WTC11 (cell line): ENCODE results near the gene CFAP298. TPM values are rescaled to one million over a fixed set of nuclear protein-coding genes. Genes with fewer than 3 reads are reported as not detected.

Experiments used
- ATAC-seq: fragments of 200-7000 bp; cut with Tn5 transposase; 2 replicates; pipeline ENCODE4 v1.10.0; 2021; ENCODE audit warnings: mild to moderate bottlenecking, moderate library complexity
- CTCF ChIA-PET: fragments of 300-600 bp; sonication (Branson Sonifier 250); formaldehyde crosslinking; loops from one replicate; lab custom pipeline; 2021; ENCODE audit warnings: antibody characterized with exemption; lab: Charles Lee
- POLR2A ChIA-PET: fragments of 350-600 bp; sonication (Branson Sonifier 250); formaldehyde crosslinking; loops from one replicate; lab custom pipeline; 2021; ENCODE audit warnings: antibody characterized with exemption; lab: Charles Lee
- DNase-seq: peaks from one replicate; pipeline ENCODE4 v3.0.0; 2021; ENCODE audit warnings: low spot score
- H3K27ac Mint-ChIP-seq: 2 replicates; pipeline ENCODE4 v1.8.0; 2021; ENCODE audit warnings: mixed read lengths
- H3K27me3 Mint-ChIP-seq: 2 replicates; pipeline ENCODE4 v1.8.0; 2021; ENCODE audit warnings: low read depth, mild to moderate bottlenecking, moderate library complexity, mixed read lengths
- H3K36me3 Mint-ChIP-seq: 2 replicates; pipeline ENCODE4 v1.8.0; 2021; ENCODE audit warnings: mixed read lengths
- H3K4me1 Mint-ChIP-seq: 2 replicates; pipeline ENCODE4 v1.8.0; 2022; ENCODE audit warnings: mixed read lengths
- H3K4me3 Mint-ChIP-seq: 2 replicates; pipeline ENCODE4 v1.8.0; 2021; ENCODE audit warnings: mild to moderate bottlenecking, moderate library complexity, mixed read lengths
- H3K9me3 Mint-ChIP-seq: 2 replicates; pipeline ENCODE4 v1.8.0; 2021; ENCODE audit warnings: mixed read lengths
- CREM ChIP-seq: sonication (generic); formaldehyde crosslinking; IDR thresholded peaks from 2 replicates; pipeline ENCODE4 v1.8.1; 2022; ENCODE audit warnings: mild to moderate bottlenecking, missing genetic modification reagents, moderate library complexity
- ETV6 ChIP-seq: sonication (generic); formaldehyde crosslinking; IDR thresholded peaks from 2 replicates; pipeline ENCODE4 v1.8.1; 2022; ENCODE audit warnings: mild to moderate bottlenecking, missing genetic modification reagents
- FOXK1 ChIP-seq: sonication (generic); formaldehyde crosslinking; IDR thresholded peaks from 2 replicates; pipeline ENCODE4 v1.8.0; 2022; ENCODE audit warnings: mild to moderate bottlenecking, moderate library complexity, missing genetic modification reagents
- JUN ChIP-seq: sonication (generic); formaldehyde crosslinking; IDR thresholded peaks from 2 replicates; pipeline ENCODE4 v1.8.0; 2023; ENCODE audit warnings: mild to moderate bottlenecking, missing genetic modification reagents
- NR2C2 ChIP-seq: sonication (generic); formaldehyde crosslinking; IDR thresholded peaks from 2 replicates; pipeline ENCODE4 v1.8.0; 2022; ENCODE audit warnings: mild to moderate bottlenecking, missing genetic modification reagents
- SMAD3 ChIP-seq: sonication (generic); formaldehyde crosslinking; IDR thresholded peaks from 2 replicates; pipeline ENCODE4 v1.8.0; 2022; ENCODE audit warnings: missing genetic modification reagents, mild to moderate bottlenecking, borderline replicate concordance
- SMAD4 ChIP-seq: sonication (generic); formaldehyde crosslinking; IDR thresholded peaks from 2 replicates; pipeline ENCODE4 v1.8.0; 2022; ENCODE audit warnings: mild to moderate bottlenecking, missing genetic modification reagents
- TEAD4 ChIP-seq: sonication (generic); formaldehyde crosslinking; IDR thresholded peaks from 2 replicates; pipeline ENCODE4 v1.8.0; 2022; ENCODE audit warnings: mild to moderate bottlenecking, missing genetic modification reagents
- ZBTB21 ChIP-seq: sonication (generic); formaldehyde crosslinking; IDR thresholded peaks from 2 replicates; pipeline ENCODE4 v1.8.1; 2023; ENCODE audit warnings: mild to moderate bottlenecking, missing genetic modification reagents, borderline replicate concordance
- ZNF138 ChIP-seq: sonication (generic); formaldehyde crosslinking; conservative IDR thresholded peaks from 2 replicates; pipeline ENCODE4 v1.8.1; 2022; ENCODE audit warnings: mild to moderate bottlenecking, moderate library complexity, missing genetic modification reagents
- ZNF416 ChIP-seq: fragments of 250-450 bp; sonication (Bioruptor Pico); IDR thresholded peaks from 2 replicates; pipeline ENCODE4 v1.9.0; 2021; ENCODE audit warnings: mild to moderate bottlenecking, inconsistent platforms
- total RNA-seq: library from RNA; stranded (reverse); gene quantifications from 3 replicates; pipeline ENCODE4 v1.2.3, GENCODE V29; 2021
- TF ChIP-seq, protein P1 (sequence below): sonication (generic); formaldehyde crosslinking; IDR thresholded peaks from 2 replicates; pipeline ENCODE4 v1.8.1; 2023; ENCODE audit warnings: mild to moderate bottlenecking, missing genetic modification reagents, moderate library complexity
- TF ChIP-seq, protein P2 (sequence below): sonication (generic); formaldehyde crosslinking; IDR thresholded peaks from 2 replicates; pipeline ENCODE4 v1.8.1; 2022; ENCODE audit warnings: mild to moderate bottlenecking, missing genetic modification reagents, moderate library complexity, borderline replicate concordance
- TF ChIP-seq, protein P3 (sequence below): sonication (generic); formaldehyde crosslinking; IDR thresholded peaks from 2 replicates; pipeline ENCODE4 v1.8.0; 2022; ENCODE audit warnings: mild to moderate bottlenecking, missing genetic modification reagents
- TF ChIP-seq, protein P4 (sequence below): sonication (generic); formaldehyde crosslinking; IDR thresholded peaks from 2 replicates; pipeline ENCODE4 v1.8.1; 2022; ENCODE audit warnings: low read depth, mild to moderate bottlenecking, moderate library complexity, missing genetic modification reagents, borderline replicate concordance
- TF ChIP-seq, protein P5 (sequence below): fragments of 250-450 bp; sonication (Bioruptor Pico); IDR thresholded peaks from 2 replicates; pipeline ENCODE4 v1.8.0; 2021; ENCODE audit warnings: mild to moderate bottlenecking
- TF ChIP-seq, protein P6 (sequence below): fragments of 250-450 bp; sonication (Bioruptor Pico); conservative IDR thresholded peaks from 2 replicates; pipeline ENCODE4 v1.9.0; 2021; ENCODE audit warnings: mild to moderate bottlenecking
- TF ChIP-seq, protein P7 (sequence below): sonication (generic); formaldehyde crosslinking; IDR thresholded peaks from 2 replicates; pipeline ENCODE4 v1.8.0; 2022; ENCODE audit warnings: mild to moderate bottlenecking, missing genetic modification reagents
- TF ChIP-seq, protein P8 (sequence below): sonication (generic); formaldehyde crosslinking; IDR thresholded peaks from 2 replicates; pipeline ENCODE4 v1.8.0; 2023; ENCODE audit warnings: mild to moderate bottlenecking, missing genetic modification reagents

CFAP298 gene
- total RNA-seq, 1 experiment from 2014 or later, result 98.1 TPM

DNA sequence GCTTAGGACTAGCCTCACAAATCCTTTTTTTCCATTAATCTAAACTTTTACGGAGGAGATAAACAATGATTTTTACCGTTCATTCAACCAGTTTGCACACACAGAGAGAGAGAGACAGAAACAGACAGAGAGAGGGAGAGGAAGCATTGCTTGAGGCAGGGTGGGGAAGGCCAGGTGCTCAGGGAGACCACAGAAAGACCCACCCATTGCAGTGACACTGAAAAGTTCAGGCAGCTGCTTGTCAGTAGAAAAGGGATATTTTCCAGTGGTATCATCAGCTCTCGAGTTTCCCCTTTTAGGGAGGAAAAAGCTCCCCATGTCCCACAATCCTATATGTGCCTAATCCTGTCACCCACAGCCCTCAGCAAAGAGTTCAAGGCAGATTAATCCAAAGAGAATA is 54.1 kb downstream of the CFAP298 start (continued):
- TF ChIP-seq, protein P1, sequence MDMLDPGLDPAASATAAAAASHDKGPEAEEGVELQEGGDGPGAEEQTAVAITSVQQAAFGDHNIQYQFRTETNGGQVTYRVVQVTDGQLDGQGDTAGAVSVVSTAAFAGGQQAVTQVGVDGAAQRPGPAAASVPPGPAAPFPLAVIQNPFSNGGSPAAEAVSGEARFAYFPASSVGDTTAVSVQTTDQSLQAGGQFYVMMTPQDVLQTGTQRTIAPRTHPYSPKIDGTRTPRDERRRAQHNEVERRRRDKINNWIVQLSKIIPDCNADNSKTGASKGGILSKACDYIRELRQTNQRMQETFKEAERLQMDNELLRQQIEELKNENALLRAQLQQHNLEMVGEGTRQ, result no peak
- TF ChIP-seq, protein P2, sequence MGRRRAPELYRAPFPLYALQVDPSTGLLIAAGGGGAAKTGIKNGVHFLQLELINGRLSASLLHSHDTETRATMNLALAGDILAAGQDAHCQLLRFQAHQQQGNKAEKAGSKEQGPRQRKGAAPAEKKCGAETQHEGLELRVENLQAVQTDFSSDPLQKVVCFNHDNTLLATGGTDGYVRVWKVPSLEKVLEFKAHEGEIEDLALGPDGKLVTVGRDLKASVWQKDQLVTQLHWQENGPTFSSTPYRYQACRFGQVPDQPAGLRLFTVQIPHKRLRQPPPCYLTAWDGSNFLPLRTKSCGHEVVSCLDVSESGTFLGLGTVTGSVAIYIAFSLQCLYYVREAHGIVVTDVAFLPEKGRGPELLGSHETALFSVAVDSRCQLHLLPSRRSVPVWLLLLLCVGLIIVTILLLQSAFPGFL (CRISPR knock-in tag), result no peak
- TF ChIP-seq CREM (no peak), JUN (CRISPR knock-in tag) (no peak), ZBTB21 (CRISPR knock-in tag) (no peak)
- TF ChIP-seq, protein P3, sequence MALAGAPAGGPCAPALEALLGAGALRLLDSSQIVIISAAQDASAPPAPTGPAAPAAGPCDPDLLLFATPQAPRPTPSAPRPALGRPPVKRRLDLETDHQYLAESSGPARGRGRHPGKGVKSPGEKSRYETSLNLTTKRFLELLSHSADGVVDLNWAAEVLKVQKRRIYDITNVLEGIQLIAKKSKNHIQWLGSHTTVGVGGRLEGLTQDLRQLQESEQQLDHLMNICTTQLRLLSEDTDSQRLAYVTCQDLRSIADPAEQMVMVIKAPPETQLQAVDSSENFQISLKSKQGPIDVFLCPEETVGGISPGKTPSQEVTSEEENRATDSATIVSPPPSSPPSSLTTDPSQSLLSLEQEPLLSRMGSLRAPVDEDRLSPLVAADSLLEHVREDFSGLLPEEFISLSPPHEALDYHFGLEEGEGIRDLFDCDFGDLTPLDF, result no peak

DNA sequence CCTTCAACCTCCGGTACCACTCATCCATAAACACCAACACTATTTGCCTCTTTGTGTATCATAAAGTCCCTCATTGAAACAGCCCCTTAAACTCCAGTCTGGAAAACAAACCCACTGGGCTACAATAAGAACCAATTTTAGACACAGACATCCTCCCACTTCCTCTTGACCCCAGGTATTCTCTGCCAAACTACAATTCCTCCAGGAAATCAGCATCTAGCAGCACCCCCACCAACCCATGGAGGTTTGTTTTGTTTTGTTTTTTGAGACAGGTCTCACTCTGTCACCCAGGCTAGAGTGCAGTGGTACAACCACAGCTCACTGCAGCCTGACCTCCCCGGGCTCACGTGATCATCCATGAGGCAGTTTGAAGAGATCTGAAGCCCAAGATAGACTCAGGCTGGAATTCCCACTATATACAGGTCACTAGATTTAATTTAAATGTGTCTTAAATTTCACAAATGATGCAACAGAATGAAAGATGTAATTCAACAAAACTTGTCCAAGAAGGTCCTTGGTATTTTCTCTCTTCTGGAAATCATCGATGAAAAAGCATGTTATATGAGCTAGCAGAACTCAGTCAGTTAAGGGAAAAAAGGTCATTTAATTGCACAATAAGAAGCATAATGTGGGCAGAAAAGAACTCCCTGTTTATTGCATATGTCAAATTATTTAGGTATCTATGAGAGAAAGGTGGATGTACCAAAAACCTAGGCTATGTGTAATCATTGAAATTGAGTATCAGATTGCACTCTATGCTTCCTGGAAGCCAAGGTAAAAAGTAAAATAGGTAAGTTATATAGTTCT is 57.1 kb downstream of the CFAP298 start:
- H3K27ac Mint-ChIP-seq, result peak overlapping the region; percentile 39; the same call in 1 of the 2 replicates

DNA sequence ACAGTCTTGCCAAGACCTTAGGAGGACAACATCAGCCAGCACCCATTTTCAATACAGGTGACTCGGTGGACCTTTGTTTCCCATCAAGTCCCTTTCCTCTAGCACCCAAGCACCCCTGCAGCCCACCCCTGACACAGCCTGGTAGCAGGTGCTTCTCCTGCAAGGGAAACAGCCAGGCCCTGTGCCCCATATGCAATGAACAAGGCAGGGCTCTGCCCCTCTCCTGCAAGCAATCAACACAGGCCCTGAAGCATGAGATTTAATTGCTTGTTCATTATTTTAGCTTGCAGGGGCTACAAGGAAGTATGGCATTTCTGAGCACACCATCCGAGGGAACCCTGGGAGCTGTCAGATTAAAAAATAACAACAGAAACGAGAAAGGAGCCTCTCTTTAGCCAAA is 62.3 kb downstream of the CFAP298 start:
- H3K4me3 Mint-ChIP-seq, result no peak overlapping the region
- DNase-seq (no peak), ATAC-seq (no peak)
- no peaks in the 10 kb centered on the region; the same call in 1 of the 2 replicates for H3K27me3 Mint-ChIP-seq
- ChIA-PET CTCF (no interaction called here), POLR2A (no interaction called here)
- no peaks in the 10 kb centered on the region for H3K9me3 Mint-ChIP-seq
- no peak overlapping the region for H3K27ac Mint-ChIP-seq
- peaks cover 13% of the 10 kb centered on the region for H3K4me1 Mint-ChIP-seq
- no peaks in the 10 kb centered on the region for H3K36me3 Mint-ChIP-seq
- TF ChIP-seq, protein P4, sequence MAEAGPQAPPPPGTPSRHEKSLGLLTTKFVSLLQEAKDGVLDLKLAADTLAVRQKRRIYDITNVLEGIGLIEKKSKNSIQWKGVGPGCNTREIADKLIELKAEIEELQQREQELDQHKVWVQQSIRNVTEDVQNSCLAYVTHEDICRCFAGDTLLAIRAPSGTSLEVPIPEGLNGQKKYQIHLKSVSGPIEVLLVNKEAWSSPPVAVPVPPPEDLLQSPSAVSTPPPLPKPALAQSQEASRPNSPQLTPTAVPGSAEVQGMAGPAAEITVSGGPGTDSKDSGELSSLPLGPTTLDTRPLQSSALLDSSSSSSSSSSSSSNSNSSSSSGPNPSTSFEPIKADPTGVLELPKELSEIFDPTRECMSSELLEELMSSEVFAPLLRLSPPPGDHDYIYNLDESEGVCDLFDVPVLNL (CRISPR knock-in tag), result no peak
- TF ChIP-seq, protein P5, sequence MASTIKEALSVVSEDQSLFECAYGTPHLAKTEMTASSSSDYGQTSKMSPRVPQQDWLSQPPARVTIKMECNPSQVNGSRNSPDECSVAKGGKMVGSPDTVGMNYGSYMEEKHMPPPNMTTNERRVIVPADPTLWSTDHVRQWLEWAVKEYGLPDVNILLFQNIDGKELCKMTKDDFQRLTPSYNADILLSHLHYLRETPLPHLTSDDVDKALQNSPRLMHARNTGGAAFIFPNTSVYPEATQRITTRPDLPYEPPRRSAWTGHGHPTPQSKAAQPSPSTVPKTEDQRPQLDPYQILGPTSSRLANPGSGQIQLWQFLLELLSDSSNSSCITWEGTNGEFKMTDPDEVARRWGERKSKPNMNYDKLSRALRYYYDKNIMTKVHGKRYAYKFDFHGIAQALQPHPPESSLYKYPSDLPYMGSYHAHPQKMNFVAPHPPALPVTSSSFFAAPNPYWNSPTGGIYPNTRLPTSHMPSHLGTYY, result no peak
- TF ChIP-seq FOXK1 (no peak), SMAD3 (CRISPR knock-in tag) (no peak)
- TF ChIP-seq, protein P6, sequence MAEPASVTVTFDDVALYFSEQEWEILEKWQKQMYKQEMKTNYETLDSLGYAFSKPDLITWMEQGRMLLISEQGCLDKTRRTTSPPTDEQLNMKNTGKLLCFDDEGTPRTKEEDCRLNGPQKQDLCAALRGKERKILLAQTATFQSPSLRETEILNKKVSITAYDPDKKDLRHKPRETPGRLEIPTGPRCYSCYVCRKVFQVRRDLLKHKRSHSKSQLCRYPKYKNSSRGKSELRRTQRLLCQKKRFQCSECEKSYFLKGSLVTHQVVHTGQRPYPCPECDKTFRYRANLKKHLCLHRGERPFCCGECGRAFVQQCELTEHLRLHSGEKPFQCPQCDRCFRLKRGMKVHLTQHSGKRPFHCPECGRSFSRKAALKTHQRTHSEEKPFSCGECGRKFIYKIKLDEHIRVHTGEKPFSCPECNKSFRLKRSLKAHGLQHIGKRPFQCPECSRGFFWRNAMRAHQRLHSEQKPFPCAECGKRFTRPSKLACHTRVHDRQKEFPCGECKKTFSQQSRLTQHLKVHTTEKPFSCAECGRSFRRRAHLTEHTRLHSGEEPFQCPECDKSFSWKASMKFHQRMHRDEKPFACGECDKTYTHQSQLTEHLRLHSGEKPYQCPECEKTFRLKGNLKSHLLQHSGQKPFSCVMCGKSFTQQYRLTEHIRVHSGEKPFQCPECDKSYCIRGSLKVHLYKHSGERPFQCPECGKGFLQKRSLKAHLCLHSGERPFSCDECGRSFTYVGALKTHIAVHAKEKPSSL (CRISPR knock-in tag), result no peak

More for the DNA sequence above, 57.1 kb downstream of the CFAP298 start:
- no peak for ATAC-seq
- H3K36me3 Mint-ChIP-seq, result no peaks in the 10 kb centered on the region
- H3K4me1 Mint-ChIP-seq, result peaks cover 42% of the 10 kb centered on the region
- no peak for DNase-seq
- POLR2A ChIA-PET, result no interaction called here
- CTCF ChIA-PET, result interaction anchor here (0.6 kb wide), 2 partner anchors 153 to 459 kb away, joined by 3 to 5 read pairs; no protein-coding TSS in a partner anchor
- H3K9me3 Mint-ChIP-seq, result no peaks in the 10 kb centered on the region
- no peak overlapping the region for H3K4me3 Mint-ChIP-seq
- TF ChIP-seq ETV6 (no peak), ZNF138 (no peak), TEAD4 (CRISPR knock-in tag) (no peak), SMAD4 (CRISPR knock-in tag) (no peak), FOXK1 (no peak), CREM (no peak), NR2C2 (CRISPR knock-in tag) (no peak), ZNF416 (CRISPR knock-in tag) (no peak)
- TF ChIP-seq, protein P7, sequence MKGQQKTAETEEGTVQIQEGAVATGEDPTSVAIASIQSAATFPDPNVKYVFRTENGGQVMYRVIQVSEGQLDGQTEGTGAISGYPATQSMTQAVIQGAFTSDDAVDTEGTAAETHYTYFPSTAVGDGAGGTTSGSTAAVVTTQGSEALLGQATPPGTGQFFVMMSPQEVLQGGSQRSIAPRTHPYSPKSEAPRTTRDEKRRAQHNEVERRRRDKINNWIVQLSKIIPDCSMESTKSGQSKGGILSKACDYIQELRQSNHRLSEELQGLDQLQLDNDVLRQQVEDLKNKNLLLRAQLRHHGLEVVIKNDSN (CRISPR knock-in tag), result no peak
- TF ChIP-seq, protein P8, sequence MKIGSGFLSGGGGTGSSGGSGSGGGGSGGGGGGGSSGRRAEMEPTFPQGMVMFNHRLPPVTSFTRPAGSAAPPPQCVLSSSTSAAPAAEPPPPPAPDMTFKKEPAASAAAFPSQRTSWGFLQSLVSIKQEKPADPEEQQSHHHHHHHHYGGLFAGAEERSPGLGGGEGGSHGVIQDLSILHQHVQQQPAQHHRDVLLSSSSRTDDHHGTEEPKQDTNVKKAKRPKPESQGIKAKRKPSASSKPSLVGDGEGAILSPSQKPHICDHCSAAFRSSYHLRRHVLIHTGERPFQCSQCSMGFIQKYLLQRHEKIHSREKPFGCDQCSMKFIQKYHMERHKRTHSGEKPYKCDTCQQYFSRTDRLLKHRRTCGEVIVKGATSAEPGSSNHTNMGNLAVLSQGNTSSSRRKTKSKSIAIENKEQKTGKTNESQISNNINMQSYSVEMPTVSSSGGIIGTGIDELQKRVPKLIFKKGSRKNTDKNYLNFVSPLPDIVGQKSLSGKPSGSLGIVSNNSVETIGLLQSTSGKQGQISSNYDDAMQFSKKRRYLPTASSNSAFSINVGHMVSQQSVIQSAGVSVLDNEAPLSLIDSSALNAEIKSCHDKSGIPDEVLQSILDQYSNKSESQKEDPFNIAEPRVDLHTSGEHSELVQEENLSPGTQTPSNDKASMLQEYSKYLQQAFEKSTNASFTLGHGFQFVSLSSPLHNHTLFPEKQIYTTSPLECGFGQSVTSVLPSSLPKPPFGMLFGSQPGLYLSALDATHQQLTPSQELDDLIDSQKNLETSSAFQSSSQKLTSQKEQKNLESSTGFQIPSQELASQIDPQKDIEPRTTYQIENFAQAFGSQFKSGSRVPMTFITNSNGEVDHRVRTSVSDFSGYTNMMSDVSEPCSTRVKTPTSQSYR (CRISPR knock-in tag), result no peak
- TF ChIP-seq, protein P4 (CRISPR knock-in tag), result no peak
- TF ChIP-seq, all 79 proteins: peak for 0
- no peaks in the 10 kb centered on the region; the same call in 1 of the 2 replicates for H3K27me3 Mint-ChIP-seq
